CD4-positive, CD25-positive, alpha-beta regulatory T cell (primary cell): ENCODE results near the gene ROBO2. TPM values are rescaled to one million over a fixed set of nuclear protein-coding genes. Genes with fewer than 3 reads are reported as not detected.
A peak's percentile ranks its signal among the peaks of the same experiment; 100 is the strongest.

Source experiments
- ATAC-seq, 2 donors: fragments of 150-1000 bp; cut with Tn5 transposase; one replicate each; pipeline ENCODE4 v1.10.0; 2021; ENCODE audit warnings: low read depth in 2 of 2, moderate number of reproducible peaks in 2 of 2, moderate library complexity in 1 of 2
- DNase-seq, 3 donors: peaks; one replicate each; pipeline versions ENCODE4 v3.0.0 to v3.0.0-alpha.2; 2012 to 2022; ENCODE audit warnings: mixed read lengths in 1 of 3
- H3K27ac ChIP-seq: one replicate; pipeline ENCODE4 v1.7.0; 2013; ENCODE audit warnings: mild to moderate bottlenecking, low read length; ENCODE audit not compliant: insufficient read depth, poor library complexity, severe bottlenecking
- H3K27me3 ChIP-seq: one replicate; pipeline ENCODE4 v1.7.0; 2013; ENCODE audit warnings: low read length; ENCODE audit not compliant: control insufficient read depth, insufficient read depth
- H3K36me3 ChIP-seq: one replicate; pipeline ENCODE4 v1.7.0; 2013; ENCODE audit warnings: mild to moderate bottlenecking, low read length, moderate library complexity; ENCODE audit not compliant: control insufficient read depth, insufficient read depth
- H3K4me1 ChIP-seq: 2 replicates; pipeline ENCODE4 v1.7.0; 2013; ENCODE audit warnings: mild to moderate bottlenecking, low read length; ENCODE audit not compliant: insufficient read depth, control insufficient read depth, poor library complexity, severe bottlenecking
- H3K4me3 ChIP-seq: one replicate; pipeline ENCODE4 v1.7.0; 2013; ENCODE audit warnings: low read depth, mild to moderate bottlenecking, low read length, moderate library complexity
- H3K9me3 ChIP-seq, 2 experiments: 1 replicate in 1 of 2; 2 replicates in 1 of 2; pipeline ENCODE4 v1.7.0; 2013; ENCODE audit warnings: low read length in 2 of 2, mild to moderate bottlenecking in 1 of 2, moderate library complexity in 1 of 2; ENCODE audit not compliant: control insufficient read depth in 2 of 2
- H3K27ac Mint-ChIP-seq, 3 donors: one replicate each; pipeline ENCODE4 v1.8.0; 2020 to 2022; ENCODE audit warnings: mild to moderate bottlenecking in 3 of 3, mixed read lengths in 3 of 3, moderate library complexity in 2 of 3
- H3K27me3 Mint-ChIP-seq: one replicate; pipeline ENCODE4 v1.8.0; 2022; ENCODE audit warnings: mild to moderate bottlenecking, mixed read lengths
- H3K36me3 Mint-ChIP-seq: one replicate; pipeline ENCODE4 v1.8.0; 2020; ENCODE audit warnings: mixed read lengths
- H3K4me1 Mint-ChIP-seq, 4 donors: one replicate each; pipeline ENCODE4 v1.8.0; 2020 to 2022; ENCODE audit warnings: mixed read lengths in 4 of 4, mild to moderate bottlenecking in 1 of 4
- H3K4me3 Mint-ChIP-seq, 4 donors: one replicate each; pipeline ENCODE4 v1.8.0; 2020 to 2022; ENCODE audit warnings: mild to moderate bottlenecking in 4 of 4, mixed read lengths in 4 of 4, moderate library complexity in 3 of 4
- H3K9me3 Mint-ChIP-seq, 7 donors: one replicate each; pipeline ENCODE4 v1.8.0; 2020 to 2022; ENCODE audit warnings: mixed read lengths in 7 of 7, mild to moderate bottlenecking in 3 of 7, moderate library complexity in 2 of 7
- polyA plus RNA-seq, 4 donors: library from polyadenylated mRNA; unstranded; fragments of 300-500 nt; fragmentation: Illumina TruSeq; gene quantifications; one replicate each; pipeline ENCODE4 v1.2.3, GENCODE V29; 2021
- total RNA-seq: library from RNA; stranded (reverse); gene quantifications from one replicate; pipeline ENCODE4 v1.2.3, GENCODE V29; 2022

The ROBO2 gene
- total and polyA plus RNA-seq, 5 donors from 2014 or later: not detected

- DNase-seq (no peak), ATAC-seq (no peak)
- Mint-ChIP-seq H3K27me3 (no peaks in the 10 kb centered on the region), H3K4me1 (no peaks in the 10 kb centered on the region), H3K36me3 (no peaks in the 10 kb centered on the region), H3K9me3 (peaks cover 7 to 34% (median 11%) of the 10 kb centered on the region in 7 donors), H3K27ac (no peak overlapping the region), H3K4me3 (no peak overlapping the region)
- Histone ChIP-seq H3K4me1 (no peaks in the 10 kb centered on the region), H3K9me3 (no peaks in the 10 kb centered on the region), H3K36me3 (no peaks in the 10 kb centered on the region), H3K4me3 (no peak overlapping the region), H3K27me3 (no peaks in the 10 kb centered on the region), H3K27ac (no peak overlapping the region)
Observed at GRCh38 chr3:77672016-77672415, 632.1 kb downstream of the ROBO2 start.

DNA sequence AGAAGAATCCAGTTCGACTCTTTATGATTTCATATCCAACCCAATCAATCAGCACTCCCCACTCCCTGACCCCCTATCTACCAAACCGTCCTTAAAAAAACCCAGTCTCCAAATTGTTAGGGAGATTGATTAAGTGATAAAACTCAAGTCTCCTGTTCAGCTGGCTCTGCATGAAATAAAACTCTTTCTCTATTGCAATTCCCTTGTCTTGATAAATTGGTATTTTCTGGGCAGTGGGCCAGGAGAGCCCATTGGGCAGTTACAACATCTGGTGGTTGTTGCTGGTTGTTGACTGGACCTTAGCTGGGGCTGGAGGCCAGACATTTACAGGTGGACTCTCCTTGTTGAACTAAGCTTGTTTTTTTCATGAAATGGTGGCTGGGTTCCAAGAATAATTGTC, 642.3 kb downstream of the ROBO2 start:
- Mint-ChIP-seq H3K27ac (peak overlapping the region in 1 of 3 donors; percentile 3), H3K36me3 (no peaks in the 10 kb centered on the region), H3K9me3 (peaks cover 0 to 36% (median 6%) of the 10 kb centered on the region in 7 donors), H3K4me1 (no peaks in the 10 kb centered on the region), H3K4me3 (no peak overlapping the region), H3K27me3 (no peaks in the 10 kb centered on the region)
- H3K27me3 ChIP-seq: no peaks in the 10 kb centered on the region
- no peaks in the 10 kb centered on the region for H3K36me3 ChIP-seq
- peaks cover 0 to 16% of the 10 kb centered on the region in 2 experiments for H3K9me3 ChIP-seq
- no peaks in the 10 kb centered on the region for H3K4me1 ChIP-seq
- H3K27ac ChIP-seq: no peak overlapping the region
- DNase-seq (no peak), ATAC-seq (no peak)
- no peak overlapping the region for H3K4me3 ChIP-seq

- no peak overlapping the region for H3K4me3 Mint-ChIP-seq
Observed at GRCh38 chr3:77684115-77684514, 644.2 kb downstream of the ROBO2 start.

DNA sequence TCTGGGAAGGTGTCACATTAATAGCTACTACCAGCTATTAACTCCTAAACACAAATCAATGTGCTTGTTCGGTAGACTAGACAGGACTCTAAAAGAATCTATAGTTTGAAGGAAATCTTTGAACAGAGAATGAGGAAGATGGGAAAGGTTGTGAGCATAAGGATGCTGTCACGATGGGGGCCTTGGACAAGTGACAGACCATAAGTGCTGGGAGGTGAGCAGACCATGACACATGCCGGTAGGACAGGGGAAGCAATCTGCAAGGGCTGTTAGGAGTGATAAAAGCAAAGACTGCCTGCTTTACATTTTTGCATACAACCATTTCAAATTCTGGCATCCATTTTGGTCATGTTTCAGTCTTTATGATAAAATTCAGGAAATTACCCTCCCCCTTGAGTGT, 645.8 kb downstream of the ROBO2 start:
- no peaks in the 10 kb centered on the region for H3K36me3 ChIP-seq
- H3K4me3 ChIP-seq: no peak overlapping the region
- ATAC-seq (no peak), DNase-seq (no peak)
- Mint-ChIP-seq H3K4me3 (no peak overlapping the region), H3K27ac (no peak overlapping the region), H3K36me3 (no peaks in the 10 kb centered on the region), H3K9me3 (peaks cover 0 to 23% (median 6%) of the 10 kb centered on the region in 7 donors), H3K4me1 (no peaks in the 10 kb centered on the region), H3K27me3 (no peaks in the 10 kb centered on the region)
- no peak overlapping the region for H3K27ac ChIP-seq
- H3K27me3 ChIP-seq: no peaks in the 10 kb centered on the region
- peaks cover 0 to 18% of the 10 kb centered on the region in 2 experiments for H3K9me3 ChIP-seq
- no peaks in the 10 kb centered on the region for H3K4me1 ChIP-seq

More at GRCh38 chr3:77684115-77684514, 644.2 kb downstream of the ROBO2 start:
- Histone ChIP-seq H3K9me3 (peaks cover 0 to 16% of the 10 kb centered on the region in 2 experiments), H3K36me3 (no peaks in the 10 kb centered on the region), H3K4me1 (no peaks in the 10 kb centered on the region), H3K27ac (no peak overlapping the region), H3K4me3 (no peak overlapping the region), H3K27me3 (no peaks in the 10 kb centered on the region)
- H3K9me3 Mint-ChIP-seq: peaks cover 0 to 26% (median 6%) of the 10 kb centered on the region in 7 donors
- H3K4me1 Mint-ChIP-seq: no peaks in the 10 kb centered on the region
- ATAC-seq: no peak
- no peaks in the 10 kb centered on the region for H3K27me3 Mint-ChIP-seq
- no peaks in the 10 kb centered on the region for H3K36me3 Mint-ChIP-seq
- no peak for DNase-seq
- no peak overlapping the region for H3K27ac Mint-ChIP-seq

GRCh38 chr3:77686560-77686959, 646.7 kb downstream of the ROBO2 start:
- Mint-ChIP-seq H3K9me3 (peaks cover 1 to 23% (median 6%) of the 10 kb centered on the region in 7 donors), H3K27ac (no peak overlapping the region), H3K27me3 (no peaks in the 10 kb centered on the region), H3K36me3 (no peaks in the 10 kb centered on the region), H3K4me3 (no peak overlapping the region), H3K4me1 (no peaks in the 10 kb centered on the region)
- ATAC-seq (no peak), DNase-seq (no peak)
- Histone ChIP-seq H3K27ac (no peak overlapping the region), H3K4me1 (no peaks in the 10 kb centered on the region), H3K36me3 (no peaks in the 10 kb centered on the region), H3K27me3 (no peaks in the 10 kb centered on the region), H3K9me3 (peaks cover 0 to 18% of the 10 kb centered on the region in 2 experiments), H3K4me3 (no peak overlapping the region)

GRCh38 chr3:77687545-77687944, 647.6 kb downstream of the ROBO2 start:
- Histone ChIP-seq H3K9me3 (peaks cover 0 to 11% of the 10 kb centered on the region in 2 experiments), H3K27ac (no peak overlapping the region), H3K27me3 (no peaks in the 10 kb centered on the region), H3K4me1 (no peaks in the 10 kb centered on the region), H3K36me3 (no peaks in the 10 kb centered on the region), H3K4me3 (no peak overlapping the region)
- Mint-ChIP-seq H3K4me3 (no peak overlapping the region), H3K36me3 (no peaks in the 10 kb centered on the region), H3K9me3 (peaks cover 3 to 17% (median 7%) of the 10 kb centered on the region in 7 donors), H3K27me3 (no peaks in the 10 kb centered on the region), H3K4me1 (no peaks in the 10 kb centered on the region), H3K27ac (no peak overlapping the region)
- no peak for ATAC-seq
- no peak for DNase-seq

DNA sequence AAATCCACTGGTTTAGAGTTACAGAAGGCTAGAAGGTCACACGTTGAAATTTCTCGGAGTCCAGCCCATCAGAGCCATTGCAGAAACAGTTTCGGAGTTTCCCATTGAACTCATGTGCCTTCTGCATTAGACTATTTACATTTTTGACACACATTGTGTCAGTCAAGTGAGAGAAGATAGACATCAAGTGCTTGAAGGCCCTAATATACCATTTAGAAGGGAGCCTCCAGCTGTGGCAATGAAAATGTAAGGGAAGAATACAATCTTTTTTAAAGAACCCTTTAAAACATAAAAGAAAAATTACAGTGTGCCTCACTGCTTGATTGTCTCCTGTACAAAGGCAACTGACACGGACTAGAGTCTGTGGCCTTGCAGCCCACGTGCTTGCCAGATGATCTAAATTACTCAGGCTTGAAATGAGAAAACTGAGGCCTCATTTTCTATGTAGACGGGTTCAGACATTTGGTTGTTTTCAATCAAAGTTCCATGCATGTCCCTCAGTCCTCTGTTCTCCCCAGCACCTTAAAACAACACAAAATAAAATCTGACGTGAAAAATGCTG, 650.5 kb downstream of the ROBO2 start:
- Histone ChIP-seq H3K4me1 (no peaks in the 10 kb centered on the region), H3K9me3 (peaks cover 3% of the 10 kb centered on the region in 2 experiments), H3K27me3 (no peaks in the 10 kb centered on the region), H3K36me3 (no peaks in the 10 kb centered on the region), H3K27ac (no peak overlapping the region), H3K4me3 (no peak overlapping the region)
- no peak overlapping the region for H3K4me3 Mint-ChIP-seq
- H3K36me3 Mint-ChIP-seq: no peaks in the 10 kb centered on the region
- ATAC-seq: no peak
- H3K9me3 Mint-ChIP-seq: peaks cover 0 to 20% (median 10%) of the 10 kb centered on the region in 7 donors
- no peak for DNase-seq
- no peaks in the 10 kb centered on the region for H3K27me3 Mint-ChIP-seq
- H3K27ac Mint-ChIP-seq: no peak overlapping the region
- H3K4me1 Mint-ChIP-seq: no peaks in the 10 kb centered on the region

DNA sequence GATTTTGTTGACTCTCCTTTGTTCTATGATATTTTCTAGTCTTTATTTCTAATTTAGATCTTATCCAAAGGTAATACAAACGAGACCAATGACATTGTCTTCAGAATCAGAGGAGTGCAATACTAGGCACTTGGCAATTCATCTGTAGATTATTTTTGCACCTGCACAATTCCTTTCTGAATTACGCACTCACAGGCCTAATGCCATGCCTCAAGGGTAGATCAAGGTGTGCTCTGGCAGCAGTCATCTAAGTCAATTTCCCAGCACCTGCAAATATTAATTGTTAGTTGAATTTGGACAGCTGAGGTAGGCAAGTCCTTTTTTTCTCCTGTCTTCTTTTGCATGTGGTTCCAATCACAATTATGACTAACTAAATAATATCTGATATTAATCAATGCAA, 653.2 kb downstream of the ROBO2 start:
- H3K4me1 Mint-ChIP-seq: no peaks in the 10 kb centered on the region
- Histone ChIP-seq H3K4me3 (no peak overlapping the region), H3K27me3 (no peaks in the 10 kb centered on the region), H3K9me3 (peaks cover 3% of the 10 kb centered on the region in 2 experiments), H3K36me3 (no peaks in the 10 kb centered on the region), H3K4me1 (no peaks in the 10 kb centered on the region), H3K27ac (no peak overlapping the region)
- H3K36me3 Mint-ChIP-seq: no peaks in the 10 kb centered on the region
- H3K9me3 Mint-ChIP-seq: peaks cover 3 to 29% (median 7%) of the 10 kb centered on the region in 7 donors
- no peak overlapping the region for H3K4me3 Mint-ChIP-seq
- ATAC-seq (no peak), DNase-seq (no peak)
- H3K27ac Mint-ChIP-seq: no peak overlapping the region
- H3K27me3 Mint-ChIP-seq: no peaks in the 10 kb centered on the region
